GM12878 (cell line): Measurements from ENCODE around the gene COL2A1. TPM values are rescaled to one million over a fixed set of nuclear protein-coding genes. Genes with fewer than 3 reads are reported as not detected.

Experiments
- ATAC-seq: fragments of 200-7000 bp; cut with Tn5 transposase; 3 replicates; pipeline ENCODE4 v1.9.1; 2020; ENCODE audit warnings: mild to moderate bottlenecking, moderate library complexity
- BruUV-seq: library from RNA; stranded (reverse); fragments of 400-500 nt; replicated peaks from 2 replicates; lab custom pipeline; 2021; lab: Mats Ljungman, UMichigan
- CTCF ChIA-PET: fragments of 300-600 bp; sonication (Branson Sonifier 250); formaldehyde crosslinking; extraction: SDS; loops from one replicate; lab custom pipeline; 2021; ENCODE audit warnings: inconsistent platforms; lab: Yijun Ruan, JAX
- POLR2A ChIA-PET: fragments of 350-600 bp; formaldehyde crosslinking; extraction: SDS; loops from one replicate; lab custom pipeline; 2021; ENCODE audit warnings: inconsistent platforms; lab: Charles Lee
- RAD21 ChIA-PET: fragments of 300-600 bp; sonication (Branson Sonifier 250); formaldehyde crosslinking; loops from one replicate; lab custom pipeline; 2023; ENCODE audit warnings: antibody characterized with exemption; ENCODE audit not compliant: unreplicated experiment; lab: Charles Lee
- SMC1A ChIA-PET: fragments of 300-600 bp; sonication (Branson Sonifier 250); formaldehyde crosslinking; loops from one replicate; lab custom pipeline; 2023; ENCODE audit not compliant: unreplicated experiment, uncharacterized antibody; lab: Charles Lee
- DNase-seq: peaks from one replicate; pipeline ENCODE4 v3.0.0-alpha.2; 2011; ENCODE audit warnings: low read depth, low spot score
- FAIRE-seq: peaks from 3 replicates; lab custom pipeline; 2011; peaks lifted over from hg19 to GRCh38; lab: Jason Lieb, UNC
- H2AFZ ChIP-seq: 2 replicates; pipeline ENCODE4 v1.6.0; 2011; ENCODE audit warnings: low read depth, low read length, control low read depth; ENCODE audit not compliant: control insufficient read depth
- H3K27ac ChIP-seq: 2 replicates; pipeline ENCODE4 v1.5.1; 2011; ENCODE audit warnings: control low read depth; ENCODE audit not compliant: control insufficient read depth, insufficient read depth
- H3K27me3 ChIP-seq, 2 experiments: replicated peaks in 1 of 2; 2 replicates each; pipeline versions ENCODE4 v1.6.0 to v1.6.1; 2011; ENCODE audit warnings: low read length in 1 of 2; ENCODE audit not compliant: control insufficient read depth in 2 of 2, insufficient read depth in 2 of 2
- H3K36me3 ChIP-seq, 2 experiments: 2 replicates each; pipeline ENCODE4 v1.5.1; 2011; ENCODE audit warnings: low read length in 1 of 2; ENCODE audit not compliant: control insufficient read depth in 2 of 2, insufficient read depth in 2 of 2
- H3K4me1 ChIP-seq: 2 replicates; pipeline ENCODE4 v1.6.1; 2011; ENCODE audit warnings: mild to moderate bottlenecking, low read length, moderate library complexity, mixed read lengths; ENCODE audit not compliant: control insufficient read depth, insufficient read depth
- H3K4me2 ChIP-seq: 2 replicates; pipeline ENCODE4 v1.6.0; 2011; ENCODE audit warnings: control low read depth; ENCODE audit not compliant: control insufficient read depth, insufficient read depth
- H3K4me3 ChIP-seq: fragments of 200-600 bp; sonication (generic); 2 replicates; pipeline ENCODE4 v1.5.1; 2016
- H3K79me2 ChIP-seq: 2 replicates; pipeline ENCODE4 v1.6.0; 2011; ENCODE audit warnings: low read length; ENCODE audit not compliant: control insufficient read depth, insufficient read depth
- H3K9ac ChIP-seq: 2 replicates; pipeline ENCODE4 v1.8.0; 2011; ENCODE audit warnings: low read length, control low read depth, mixed read lengths; ENCODE audit not compliant: control insufficient read depth, insufficient read depth
- H3K9me3 ChIP-seq: replicated peaks from 3 replicates; pipeline ENCODE4 v1.5.1; 2011; ENCODE audit warnings: mild to moderate bottlenecking, low read length; ENCODE audit not compliant: control insufficient read depth, insufficient read depth
- H4K20me1 ChIP-seq: 2 replicates; pipeline ENCODE4 v1.6.0; 2011; ENCODE audit not compliant: control insufficient read depth, insufficient read depth
- FOS ChIP-seq: IDR thresholded peaks from 3 replicates; pipeline ENCODE4 v1.6.1; 2011; ENCODE audit warnings: borderline replicate concordance; ENCODE audit not compliant: insufficient read length; ENCODE audit errors: extremely low read depth
- LARP7 ChIP-seq: fragments of 450-650 bp; IDR thresholded peaks from 2 replicates; pipeline ENCODE4 v1.6.1; 2017; ENCODE audit warnings: mild to moderate bottlenecking
- NFIC ChIP-seq: IDR thresholded peaks from 2 replicates; pipeline ENCODE4 v1.6.1; 2012; ENCODE audit warnings: low read depth, mild to moderate bottlenecking, inconsistent platforms, low read length, moderate library complexity
- RBBP5 ChIP-seq: fragments of 200-600 bp; sonication (generic); conservative IDR thresholded peaks from 2 replicates; pipeline ENCODE4 v1.6.1; 2016
- SIX5 ChIP-seq: IDR thresholded peaks from 2 replicates; pipeline ENCODE4 v1.6.1; 2011; ENCODE audit warnings: mild to moderate bottlenecking, low read depth, low read length, moderate library complexity; ENCODE audit not compliant: severe bottlenecking
- STAT1 ChIP-seq: fragments of 450-650 bp; conservative IDR thresholded peaks from 2 replicates; pipeline ENCODE4 v1.6.1; 2014; ENCODE audit warnings: antibody characterized with exemption, mild to moderate bottlenecking
- ZZZ3 ChIP-seq: IDR thresholded peaks from 2 replicates; pipeline ENCODE4 v1.6.1; 2011; ENCODE audit warnings: low read depth; ENCODE audit not compliant: control insufficient read depth, insufficient read length
- WGBS: methylation state at CpG from one replicate; pipeline ENCODE4 v1.1.6; 2016; ENCODE audit warnings: low lambda C conversion rate; ENCODE audit not compliant: insufficient replicate concordance, insufficient coverage; ENCODE audit errors: missing lambda C conversion rate; 5-methylcytosine and 5-hydroxymethylcytosine counted together
- in situ Hi-C: fragments of 300-500 bp; cut with MboI; formaldehyde crosslinking; loops from 9 replicates; pipeline ENCODE4 v1.14.3; 2018; ENCODE audit warnings: mixed read lengths
- intact Hi-C: fragments of 100-400 bp; cut with micrococcal nuclease; formaldehyde crosslinking; loops from one replicate; pipeline ENCODE4 v1.14.2; 2022; ENCODE audit not compliant: unreplicated experiment
- polyA plus RNA-seq, 11 experiments: library from polyadenylated mRNA; depleted of rRNA in 4 of 11; unstranded in 6 of 11; stranded (reverse) in 5 of 11; fragments of >200 nt; fragmentation: Nextera tagmentation in 4 of 11; fragmentation: Illumina TruSeq in 1 of 11; extraction: Ambion mirVana in 4 of 11; extraction: Trizol in 1 of 11; gene quantifications; 1 replicate in 1 of 11; 2 replicates in 10 of 11; pipeline versions ENCODE4 v1.2.1 to v1.2.3, GENCODE V29; 2011 to 2016; ENCODE audit warnings: inconsistent platforms in 2 of 11, missing spikeins in 2 of 11, low read depth in 1 of 11
- total RNA-seq, 4 experiments: library from RNA; depleted of rRNA in 3 of 4; stranded (reverse); fragments of >200 nt in 3 of 4; fragmentation: Illumina TruSeq in 1 of 4; extraction: Trizol in 1 of 4; gene quantifications; 2 replicates each; pipeline versions ENCODE4 v1.2.1 to v1.2.3, GENCODE V29; 2013 to 2021
- TF ChIP-seq, protein P1 (sequence below): fragments of 450-650 bp; IDR thresholded peaks from 2 replicates; pipeline ENCODE4 v1.6.1; 2016; ENCODE audit warnings: mild to moderate bottlenecking, moderate library complexity, borderline replicate concordance
- TF ChIP-seq, protein P2 (sequence below): fragments of 450-650 bp; conservative IDR thresholded peaks from 2 replicates; pipeline ENCODE4 v1.6.1; 2017; ENCODE audit warnings: mild to moderate bottlenecking, moderate library complexity
- TF ChIP-seq, protein P3 (sequence below): IDR thresholded peaks from 2 replicates; pipeline ENCODE4 v1.6.1; 2012; ENCODE audit warnings: low read depth, low read length, improper control_type of control experiment

COL2A1 gene
- total and polyA plus RNA-seq, 10 of the 15 experiments (the other 5 are each of a cell fraction or from before 2014, with no cell fraction given), result 0.06 to 0.67 (median 0.19) TPM; not detected in 1

DNA sequence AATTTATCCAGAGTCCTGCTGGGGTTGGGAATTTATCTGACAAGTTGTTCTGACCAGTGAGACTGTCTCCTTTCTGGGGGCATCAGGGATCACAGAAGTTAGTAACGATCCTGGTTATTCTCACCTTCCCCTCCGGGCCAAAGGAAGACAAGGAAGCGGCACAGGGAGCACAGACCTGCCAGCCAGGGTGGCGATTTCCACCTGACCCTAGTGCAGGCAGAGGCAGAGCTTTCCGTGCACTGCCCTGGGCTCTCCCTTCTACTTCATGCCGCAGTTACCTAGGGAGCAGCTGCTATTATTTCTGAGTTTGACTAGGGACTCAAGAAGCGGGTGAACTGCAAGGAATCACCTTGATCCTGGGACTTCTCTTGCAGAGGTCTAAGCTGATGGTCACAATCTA lies 33.4 kb downstream of the COL2A1 start:
- CTCF ChIA-PET, result interaction anchor here (1.2 kb wide), 1 partner anchor 194 kb away, joined by 3 read pairs; no protein-coding TSS in a partner anchor
- DNase-seq (no peak), ATAC-seq (no peak), FAIRE-seq (no peak)
- Histone ChIP-seq H4K20me1 (no peaks in the 10 kb centered on the region), H3K79me2 (no peaks in the 10 kb centered on the region), H3K9me3 (no peaks in the 10 kb centered on the region), H3K4me1 (no peaks in the 10 kb centered on the region), H3K36me3 (peaks cover 0 to 12% of the 10 kb centered on the region in 2 experiments; a peak in 2 of 4 replicates), H2AFZ (no peak overlapping the region), H3K9ac (no peak overlapping the region), H3K27me3 (no peaks in the 10 kb centered on the region), H3K4me3 (no peak overlapping the region), H3K4me2 (no peak overlapping the region), H3K27ac (no peak overlapping the region)
- RAD21 ChIA-PET, result interaction anchor here (1.2 kb wide), 1 partner anchor 187 kb away, joined by 3 read pairs; the partner anchor contains the start of gene ASB8
- TF ChIP-seq SIX5, result no peak
- no peak for TF ChIP-seq STAT1
- TF ChIP-seq LARP7, result no peak
- TF ChIP-seq RBBP5, result no peak
- TF ChIP-seq FOS, result no peak
- TF ChIP-seq, protein P1, sequence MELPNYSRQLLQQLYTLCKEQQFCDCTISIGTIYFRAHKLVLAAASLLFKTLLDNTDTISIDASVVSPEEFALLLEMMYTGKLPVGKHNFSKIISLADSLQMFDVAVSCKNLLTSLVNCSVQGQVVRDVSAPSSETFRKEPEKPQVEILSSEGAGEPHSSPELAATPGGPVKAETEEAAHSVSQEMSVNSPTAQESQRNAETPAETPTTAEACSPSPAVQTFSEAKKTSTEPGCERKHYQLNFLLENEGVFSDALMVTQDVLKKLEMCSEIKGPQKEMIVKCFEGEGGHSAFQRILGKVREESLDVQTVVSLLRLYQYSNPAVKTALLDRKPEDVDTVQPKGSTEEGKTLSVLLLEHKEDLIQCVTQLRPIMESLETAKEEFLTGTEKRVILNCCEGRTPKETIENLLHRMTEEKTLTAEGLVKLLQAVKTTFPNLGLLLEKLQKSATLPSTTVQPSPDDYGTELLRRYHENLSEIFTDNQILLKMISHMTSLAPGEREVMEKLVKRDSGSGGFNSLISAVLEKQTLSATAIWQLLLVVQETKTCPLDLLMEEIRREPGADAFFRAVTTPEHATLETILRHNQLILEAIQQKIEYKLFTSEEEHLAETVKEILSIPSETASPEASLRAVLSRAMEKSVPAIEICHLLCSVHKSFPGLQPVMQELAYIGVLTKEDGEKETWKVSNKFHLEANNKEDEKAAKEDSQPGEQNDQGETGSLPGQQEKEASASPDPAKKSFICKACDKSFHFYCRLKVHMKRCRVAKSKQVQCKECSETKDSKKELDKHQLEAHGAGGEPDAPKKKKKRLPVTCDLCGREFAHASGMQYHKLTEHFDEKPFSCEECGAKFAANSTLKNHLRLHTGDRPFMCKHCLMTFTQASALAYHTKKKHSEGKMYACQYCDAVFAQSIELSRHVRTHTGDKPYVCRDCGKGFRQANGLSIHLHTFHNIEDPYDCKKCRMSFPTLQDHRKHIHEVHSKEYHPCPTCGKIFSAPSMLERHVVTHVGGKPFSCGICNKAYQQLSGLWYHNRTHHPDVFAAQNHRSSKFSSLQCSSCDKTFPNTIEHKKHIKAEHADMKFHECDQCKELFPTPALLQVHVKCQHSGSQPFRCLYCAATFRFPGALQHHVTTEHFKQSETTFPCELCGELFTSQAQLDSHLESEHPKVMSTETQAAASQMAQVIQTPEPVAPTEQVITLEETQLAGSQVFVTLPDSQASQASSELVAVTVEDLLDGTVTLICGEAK, result no peak
- TF ChIP-seq NFIC, result no peak
- TF ChIP-seq, protein P2, sequence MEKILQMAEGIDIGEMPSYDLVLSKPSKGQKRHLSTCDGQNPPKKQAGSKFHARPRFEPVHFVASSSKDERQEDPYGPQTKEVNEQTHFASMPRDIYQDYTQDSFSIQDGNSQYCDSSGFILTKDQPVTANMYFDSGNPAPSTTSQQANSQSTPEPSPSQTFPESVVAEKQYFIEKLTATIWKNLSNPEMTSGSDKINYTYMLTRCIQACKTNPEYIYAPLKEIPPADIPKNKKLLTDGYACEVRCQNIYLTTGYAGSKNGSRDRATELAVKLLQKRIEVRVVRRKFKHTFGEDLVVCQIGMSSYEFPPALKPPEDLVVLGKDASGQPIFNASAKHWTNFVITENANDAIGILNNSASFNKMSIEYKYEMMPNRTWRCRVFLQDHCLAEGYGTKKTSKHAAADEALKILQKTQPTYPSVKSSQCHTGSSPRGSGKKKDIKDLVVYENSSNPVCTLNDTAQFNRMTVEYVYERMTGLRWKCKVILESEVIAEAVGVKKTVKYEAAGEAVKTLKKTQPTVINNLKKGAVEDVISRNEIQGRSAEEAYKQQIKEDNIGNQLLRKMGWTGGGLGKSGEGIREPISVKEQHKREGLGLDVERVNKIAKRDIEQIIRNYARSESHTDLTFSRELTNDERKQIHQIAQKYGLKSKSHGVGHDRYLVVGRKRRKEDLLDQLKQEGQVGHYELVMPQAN, result no peak
- TF ChIP-seq, protein P3, sequence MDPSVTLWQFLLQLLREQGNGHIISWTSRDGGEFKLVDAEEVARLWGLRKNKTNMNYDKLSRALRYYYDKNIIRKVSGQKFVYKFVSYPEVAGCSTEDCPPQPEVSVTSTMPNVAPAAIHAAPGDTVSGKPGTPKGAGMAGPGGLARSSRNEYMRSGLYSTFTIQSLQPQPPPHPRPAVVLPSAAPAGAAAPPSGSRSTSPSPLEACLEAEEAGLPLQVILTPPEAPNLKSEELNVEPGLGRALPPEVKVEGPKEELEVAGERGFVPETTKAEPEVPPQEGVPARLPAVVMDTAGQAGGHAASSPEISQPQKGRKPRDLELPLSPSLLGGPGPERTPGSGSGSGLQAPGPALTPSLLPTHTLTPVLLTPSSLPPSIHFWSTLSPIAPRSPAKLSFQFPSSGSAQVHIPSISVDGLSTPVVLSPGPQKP, result no peak
- TF ChIP-seq ZZZ3, result no peak
- in situ Hi-C loops, result no loop called here
- 99% methylated on average over 7 of the region's 7 CpGs for WGBS
- BruUV-seq, result no TSS peak
- SMC1A ChIA-PET, result interaction anchor here (0.9 kb wide), 1 partner anchor 60 kb away, joined by 3 read pairs; no protein-coding TSS in a partner anchor
- intact Hi-C loops, result no loop called here
- POLR2A ChIA-PET, result no interaction called here
